A673 (cell line): Measurements from ENCODE around the gene IL18R1.

Experiments
- CTCF ChIP-seq: fragments of 300-800, 200-600 bp; sonication (generic); conservative IDR thresholded peaks from 2 replicates; pipeline ENCODE4 v1.5.1; 2017; ENCODE audit warnings: low read depth, mild to moderate bottlenecking, antibody characterized with exemption, low read length, moderate library complexity, mixed read lengths
- EZH2 ChIP-seq: fragments of 200-600 bp; sonication (generic); IDR thresholded peaks from 2 replicates; pipeline ENCODE4 v1.6.1; 2017; ENCODE audit warnings: borderline replicate concordance, low read depth, mild to moderate bottlenecking, mixed read lengths, antibody characterized with exemption, low read length; ENCODE audit not compliant: poor library complexity, severe bottlenecking

GRCh38 chr2:102359527-102359926 is 3.9 kb downstream of the IL18R1 start:
- no peak for TF ChIP-seq CTCF
- TF ChIP-seq EZH2, result no peak
